HCT116 (cell line): ENCODE results near the gene GMEB2.

Source experiments
- CEBPB ChIP-seq: IDR thresholded peaks from 2 replicates; pipeline ENCODE4 v1.6.1; 2012; ENCODE audit warnings: low read depth
- CTCF ChIP-seq, 3 experiments: fragments of 200-600 bp in 1 of 3; sonication (generic) in 1 of 3; IDR thresholded peaks in 2 of 3; conservative IDR thresholded peaks in 1 of 3; 2 replicates each; pipeline ENCODE4 v1.5.1; 2012 to 2017; ENCODE audit warnings: low read depth in 2 of 3, low read length in 2 of 3, antibody characterized with exemption in 1 of 3, borderline replicate concordance in 1 of 3, control low read depth in 1 of 3, mild to moderate bottlenecking in 1 of 3, mixed read lengths in 1 of 3, mixed run types in 1 of 3, moderate library complexity in 1 of 3; ENCODE audit not compliant: insufficient read depth in 1 of 3
- EGR1 ChIP-seq: IDR thresholded peaks from 2 replicates; pipeline ENCODE4 v1.6.1; 2012; ENCODE audit warnings: low read depth
- EZH2 ChIP-seq: fragments of 200-600 bp; sonication (generic); IDR thresholded peaks from 2 replicates; pipeline ENCODE4 v1.6.1; 2017; ENCODE audit warnings: antibody characterized with exemption, mixed run types
- EZH2phosphoT487 ChIP-seq: fragments of 200-600 bp; IDR thresholded peaks from 2 replicates; pipeline ENCODE4 v1.6.1; 2018; ENCODE audit warnings: antibody characterized with exemption, borderline replicate concordance
- JUND ChIP-seq: IDR thresholded peaks from 2 replicates; pipeline ENCODE4 v1.6.1; 2012
- POLR2A ChIP-seq: IDR thresholded peaks from 2 replicates; pipeline ENCODE4 v1.7.0; 2011; ENCODE audit warnings: borderline replicate concordance; ENCODE audit not compliant: insufficient read depth, insufficient read length; ENCODE audit errors: extremely low read depth
- POLR2AphosphoS5 ChIP-seq: IDR thresholded peaks from 2 replicates; pipeline ENCODE4 v1.6.1; 2011; ENCODE audit warnings: mild to moderate bottlenecking, low read depth, low read length, moderate library complexity
- REST ChIP-seq: IDR thresholded peaks from 2 replicates; pipeline ENCODE4 v1.6.1; 2012; ENCODE audit warnings: low read depth
- SIN3A ChIP-seq: IDR thresholded peaks from 2 replicates; pipeline ENCODE4 v1.6.1; 2012; ENCODE audit warnings: low read depth
- ZBTB33 ChIP-seq: IDR thresholded peaks from 2 replicates; pipeline ENCODE4 v1.6.1; 2011; ENCODE audit warnings: mild to moderate bottlenecking, low read length, moderate library complexity; ENCODE audit not compliant: insufficient replicate concordance; ENCODE audit errors: extremely low read depth
- ZFX ChIP-seq: fragments of 450-650 bp; IDR thresholded peaks from 2 replicates; pipeline ENCODE4 v1.6.1; 2017
- ZNF274 ChIP-seq: fragments of 200-500 bp; sonication (Bioruptor generic); IDR thresholded peaks from 2 replicates; pipeline ENCODE4 v1.6.1; 2014; ENCODE audit warnings: mild to moderate bottlenecking, low read depth, low read length, inconsistent platforms
- TF ChIP-seq, protein P1 (sequence below): IDR thresholded peaks from 2 replicates; pipeline ENCODE4 v1.6.1; 2012

GRCh38 chr20:63570281-63571086 is 56.4 kb downstream of the GMEB2 start:
- TF ChIP-seq POLR2A, result no peak
- no peak for TF ChIP-seq EZH2phosphoT487
- peak; percentile 15; the same call in 1 of the 2 replicates for TF ChIP-seq POLR2AphosphoS5
- no peak for TF ChIP-seq CTCF (IDR thresholded peaks at IDR 0.05 in 2 of 3, conservative IDR thresholded peaks at IDR 0.05 in 1 of 3; ENCODE audit: borderline replicate concordance in 1 of 3, insufficient read depth in 1 of 3, low read depth in 2 of 3, low read length in 2 of 3)
- TF ChIP-seq EZH2, result no peak
- no peak for TF ChIP-seq SIN3A
- TF ChIP-seq JUND, result no peak
- TF ChIP-seq, protein P1, sequence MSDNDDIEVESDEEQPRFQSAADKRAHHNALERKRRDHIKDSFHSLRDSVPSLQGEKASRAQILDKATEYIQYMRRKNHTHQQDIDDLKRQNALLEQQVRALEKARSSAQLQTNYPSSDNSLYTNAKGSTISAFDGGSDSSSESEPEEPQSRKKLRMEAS, result no peak
- no peak for TF ChIP-seq EGR1
- no peak for TF ChIP-seq ZFX
- TF ChIP-seq ZBTB33, result no peak
- no peak for TF ChIP-seq CEBPB
- no peak for TF ChIP-seq ZNF274
- TF ChIP-seq REST, result no peak
